Heart right ventricle (tissue), 16 donors: ENCODE results near the gene SACM1L. TPM values are rescaled to one million over a fixed set of nuclear protein-coding genes. Genes with fewer than 3 reads are reported as not detected.

Experiments
- ATAC-seq, 8 donors: fragments of 200-7000 bp; cut with Tn5 transposase; one replicate each; pipeline ENCODE4 v1.9.1; 2020; ENCODE audit warnings: mild to moderate bottlenecking in 8 of 8, moderate library complexity in 8 of 8, moderate number of reproducible peaks in 1 of 8
- DNase-seq, 2 donors: peaks; one replicate each; pipeline ENCODE4 v3.0.0-alpha.2; 2020
- H3K27ac ChIP-seq, 10 donors: fragments of 200-600 bp; sonication (generic) in 2 of 10; one replicate each; pipeline versions ENCODE4 v1.5.0 to v1.8.0; 2020 to 2022; ENCODE audit warnings: mild to moderate bottlenecking in 3 of 10
- H3K27me3 ChIP-seq, 7 donors: fragments of 200-600 bp; one replicate each; pipeline ENCODE4 v1.8.0; 2021 to 2022; ENCODE audit warnings: mild to moderate bottlenecking in 2 of 7
- H3K36me3 ChIP-seq, 9 donors: fragments of 200-600 bp; sonication (generic) in 1 of 9; one replicate each; pipeline versions ENCODE4 v1.5.0 to v1.8.0; 2020 to 2022; ENCODE audit warnings: mild to moderate bottlenecking in 2 of 9
- H3K4me1 ChIP-seq, 9 donors: fragments of 200-600 bp; sonication (generic) in 1 of 9; one replicate each; pipeline versions ENCODE4 v1.5.0 to v1.8.0; 2020 to 2022; ENCODE audit warnings: mild to moderate bottlenecking in 4 of 9
- H3K4me3 ChIP-seq, 10 donors: fragments of 200-600 bp; sonication (generic) in 2 of 10; one replicate each; pipeline versions ENCODE4 v1.5.0 to v1.8.0; 2020 to 2022; ENCODE audit warnings: mild to moderate bottlenecking in 7 of 10, moderate library complexity in 2 of 10
- H3K9me3 ChIP-seq, 11 donors: fragments of 200-600 bp in 10 of 11; sonication (generic) in 2 of 11; one replicate each; pipeline versions ENCODE4 v1.5.0 to v1.8.0; 2013 to 2022; ENCODE audit warnings: mild to moderate bottlenecking in 2 of 11, control low read depth in 1 of 11, moderate library complexity in 1 of 11
- CTCF ChIP-seq, 9 donors: fragments of 200-600 bp; sonication (generic) in 2 of 9; IDR thresholded peaks; one replicate each; pipeline versions ENCODE4 v1.5.0 to v1.8.0; 2021 to 2022; ENCODE audit warnings: antibody characterized with exemption in 9 of 9, mild to moderate bottlenecking in 5 of 9, moderate library complexity in 1 of 9
- WGBS, 2 donors: extraction: QIAGEN DNeasy Blood & Tissue Kit; methylation state at CpG; one replicate each; pipeline ENCODE4 v1.1.7; 2013; ENCODE audit warnings: inconsistent platforms in 1 of 2; 5-methylcytosine and 5-hydroxymethylcytosine counted together
- intact Hi-C, 10 donors: fragments of 100-400 bp; cut with DNase I; formaldehyde crosslinking; loops; one replicate each; pipeline versions ENCODE4 v1.11.1 to v1.14.2; 2022
- polyA plus RNA-seq, 2 donors: library from polyadenylated mRNA; stranded (reverse); fragments of 200-250 nt; gene quantifications; one replicate each; pipeline ENCODE4 v1.2.3, GENCODE V29; 2013
- total RNA-seq, 10 donors: library from RNA; stranded (reverse); fragmentation: NEBNext Ultra II Directional in 3 of 10; extraction: Animal tissue kit (Norgen Biotek cat#: 25700) in 3 of 10; gene quantifications; one replicate each; pipeline versions ENCODE4 v1.2.1 to v1.2.4, GENCODE V29; 2021 to 2023
- donor health status: Arrhythmogenic right ventricular cardiomyopathy.
- donor health status: ischemic (EF 13 %, LVEDD 7.1; RV severe dilation, severe dysfunction).
- donor health status: healthy with polysubstance abuse.
- donor health status: DM: no; HTN: yes; CAD: no.
- donor health status: DM: no; HTN: no; CAD: no.
- donor health status: ischemic (EF 25% LVEDD 6.9; RV normal size, moderate dysfunction).
- donor health status: ischemic (EF 25% LVEDD 5.7; RV mildly dilated, moderate dysfunction).
- donor health status: healthy.
- donor health status: DM: yes; HTN: yes; CAD: no.
- donor health status: Ischemic cardiomyopathy.
- donor health status: ischemic (EF 35%, LVEDD 5.7; RV mildly dilated, moderate dysfunction).
- donor health status: nonischemic (EF 11% LVEDD 7.7; RV severe dilation, severe dysfunction).
- donor health status: DM: yes; HTN: yes; CAD: no.
- donor health status: PGD.
- donor health status: ischemic (EF 29% LVEDD 5.4; RV normal size, mild dysfunction).
- donor health status: nonischemic (EF 23%, LVEDD 6.1; RV moderate dilation, normal function).

Gene SACM1L
- total and polyA plus RNA-seq, 12 donors: 15.4 to 28.7 (median 23.6) TPM

DNA sequence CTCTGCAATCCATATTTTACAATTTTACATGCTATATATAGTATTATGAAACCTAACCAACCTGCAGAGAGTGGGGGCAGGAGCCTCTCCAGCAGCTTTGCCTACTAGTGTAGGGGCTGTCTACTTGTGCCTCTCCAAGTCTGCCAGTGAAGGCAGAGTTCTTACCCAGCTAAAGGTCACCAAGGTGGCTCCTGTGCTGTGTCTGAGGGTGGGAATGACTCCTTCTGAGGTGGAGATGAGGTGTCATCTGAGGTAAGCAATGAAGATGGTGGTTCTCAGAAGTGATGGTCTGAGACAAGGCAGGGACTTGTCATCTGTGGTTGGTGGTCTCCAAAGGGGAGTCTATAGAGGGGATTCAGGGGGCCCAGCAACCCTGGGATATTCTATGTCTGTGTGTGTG is 47.5 kb downstream of the SACM1L start:
- intact Hi-C loops: no loop called here
- Histone ChIP-seq H3K27me3 (no peaks in the 10 kb centered on the region), H3K4me3 (no peak overlapping the region), H3K27ac (no peak overlapping the region), H3K36me3 (peaks cover 0 to 100% (median 66%) of the 10 kb centered on the region in 9 donors), H3K9me3 (no peaks in the 10 kb centered on the region), H3K4me1 (peaks cover 0 to 9% (median 0%) of the 10 kb centered on the region in 9 donors)
- peak in 1 of 8 donors; percentile 17 for ATAC-seq
- no peak for TF ChIP-seq CTCF (IDR thresholded peaks at IDR 0.05)
- no peak for DNase-seq

DNA sequence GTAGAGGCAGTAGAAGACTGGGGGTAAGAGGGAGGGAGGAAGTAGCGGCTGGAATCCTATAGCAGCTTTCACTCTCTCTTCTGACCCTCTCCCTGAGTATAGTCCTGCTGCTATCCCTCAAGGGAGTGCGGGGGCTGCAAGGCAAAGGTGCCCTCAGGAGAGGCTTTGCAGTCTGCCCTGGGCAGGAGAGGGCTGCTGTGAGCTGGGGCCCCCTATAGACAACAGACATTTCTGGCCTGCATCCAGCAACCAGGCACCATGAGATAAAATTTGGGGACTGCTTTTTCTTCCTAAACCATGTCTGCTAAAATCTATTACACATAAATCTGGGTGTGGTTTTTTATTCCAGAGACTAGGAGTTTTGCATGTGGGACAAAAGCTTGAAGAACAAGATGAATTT is 48.0 kb downstream of the SACM1L start:
- DNase-seq (no peak), ATAC-seq (peak in 1 of 8 donors; percentile 26)
- Histone ChIP-seq H3K4me1 (peaks cover 0 to 14% (median 0%) of the 10 kb centered on the region in 9 donors), H3K27ac (no peak overlapping the region), H3K4me3 (no peak overlapping the region), H3K9me3 (no peaks in the 10 kb centered on the region), H3K27me3 (no peaks in the 10 kb centered on the region), H3K36me3 (peaks cover 0 to 100% (median 64%) of the 10 kb centered on the region in 9 donors)
- intact Hi-C loops: no loop called here
- TF ChIP-seq CTCF (IDR thresholded peaks at IDR 0.05): no peak
- WGBS, 2 donors: 82 to 87% methylated on average over 2 of the region's 2 CpGs

DNA sequence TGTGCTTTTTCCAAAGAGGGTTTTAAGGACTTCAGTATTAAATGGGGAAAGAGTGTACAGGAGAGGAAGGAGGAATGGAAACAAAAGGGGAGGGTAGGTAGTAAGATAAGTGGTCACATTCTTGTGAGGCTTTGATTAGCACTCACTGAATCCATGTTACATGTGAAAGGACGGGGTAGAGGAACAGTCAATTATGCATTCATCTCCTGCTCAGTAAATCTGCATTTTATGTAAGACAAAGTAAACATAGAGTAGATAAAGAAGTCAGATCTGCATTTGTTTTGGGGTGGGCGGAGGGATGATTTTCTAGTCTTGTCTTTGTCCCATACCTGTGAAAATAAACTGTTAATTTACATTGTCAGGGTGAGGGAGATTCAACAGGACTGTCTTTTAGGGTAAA is 50.8 kb downstream of the SACM1L start:
- Histone ChIP-seq H3K9me3 (no peaks in the 10 kb centered on the region), H3K36me3 (peaks cover 0 to 100% (median 69%) of the 10 kb centered on the region in 9 donors), H3K27ac (no peak overlapping the region), H3K4me3 (no peak overlapping the region), H3K27me3 (no peaks in the 10 kb centered on the region), H3K4me1 (peaks cover 0 to 15% (median 0%) of the 10 kb centered on the region in 9 donors)
- 82 to 94% methylated on average over 2 of the region's 2 CpGs for WGBS, 2 donors
- intact Hi-C loops: no loop called here
- DNase-seq (no peak), ATAC-seq (no peak)
- TF ChIP-seq CTCF (IDR thresholded peaks at IDR 0.05): no peak

GRCh38 chr3:45741247-45741646 is 52.1 kb downstream of the SACM1L start:
- TF ChIP-seq CTCF (IDR thresholded peaks at IDR 0.05): no peak
- DNase-seq: no peak
- Histone ChIP-seq H3K4me3 (no peak overlapping the region), H3K27ac (no peak overlapping the region), H3K4me1 (peaks cover 0 to 15% (median 0%) of the 10 kb centered on the region in 9 donors), H3K27me3 (no peaks in the 10 kb centered on the region), H3K36me3 (peaks cover 0 to 100% (median 66%) of the 10 kb centered on the region in 9 donors), H3K9me3 (no peaks in the 10 kb centered on the region)
- ATAC-seq: no peak
- intact Hi-C loops: no loop called here
